Liver (tissue), 9 donors: Measurements from ENCODE around the gene RBBP6. TPM values are rescaled to one million over a fixed set of nuclear protein-coding genes. Genes with fewer than 3 reads are reported as not detected.

Experiments
- DNase-seq: peaks from one replicate; pipeline ENCODE4 v3.0.0-alpha.2; 2017; ENCODE audit warnings: low spot score
- H3K27ac ChIP-seq, 2 donors: one replicate each; pipeline ENCODE4 v1.7.0; 2013; ENCODE audit warnings: inconsistent platforms in 2 of 2, low read length in 2 of 2, control low read depth in 1 of 2, low read depth in 1 of 2, mild to moderate bottlenecking in 1 of 2
- H3K27me3 ChIP-seq, 4 donors: one replicate each; pipeline versions ENCODE4 v1.6.1 to v1.7.0; 2013; ENCODE audit warnings: low read length in 3 of 4, inconsistent platforms in 1 of 4, mild to moderate bottlenecking in 1 of 4, moderate library complexity in 1 of 4; ENCODE audit not compliant: control insufficient read depth in 4 of 4, insufficient read depth in 4 of 4
- H3K36me3 ChIP-seq, 4 donors: one replicate each; pipeline versions ENCODE4 v1.6.1 to v1.7.0; 2013; ENCODE audit warnings: low read length in 3 of 4, mild to moderate bottlenecking in 3 of 4, low read depth in 1 of 4, moderate library complexity in 1 of 4; ENCODE audit not compliant: control insufficient read depth in 4 of 4, insufficient read depth in 3 of 4
- H3K4me1 ChIP-seq, 4 donors: one replicate each; pipeline versions ENCODE4 v1.6.1 to v1.7.0; 2013; ENCODE audit warnings: low read length in 3 of 4, mild to moderate bottlenecking in 3 of 4, moderate library complexity in 1 of 4; ENCODE audit not compliant: control insufficient read depth in 4 of 4, insufficient read depth in 4 of 4
- H3K4me3 ChIP-seq, 3 donors: one replicate each; pipeline versions ENCODE4 v1.6.1 to v1.7.0; 2013; ENCODE audit warnings: low read length in 3 of 3, control low read depth in 1 of 3, low read depth in 1 of 3, mild to moderate bottlenecking in 1 of 3
- H3K9ac ChIP-seq, 2 donors: one replicate each; pipeline ENCODE4 v1.7.0; 2013; ENCODE audit warnings: low read length in 2 of 2, mild to moderate bottlenecking in 2 of 2, moderate library complexity in 2 of 2, control low read depth in 1 of 2, low read depth in 1 of 2
- H3K9me3 ChIP-seq, 4 donors: one replicate each; pipeline versions ENCODE4 v1.6.1 to v1.7.0; 2013; ENCODE audit warnings: low read length in 3 of 4; ENCODE audit not compliant: control insufficient read depth in 4 of 4
- ATF3 ChIP-seq: IDR thresholded peaks from 2 replicates; pipeline ENCODE4 v1.6.1; 2016; ENCODE audit warnings: antibody characterized with exemption
- EGR1 ChIP-seq, 2 donors: IDR thresholded peaks; 2 replicates each; pipeline ENCODE4 v1.6.1; 2016 to 2018; ENCODE audit warnings: antibody characterized with exemption in 2 of 2, low read depth in 2 of 2
- FOXA1 ChIP-seq: IDR thresholded peaks from 2 replicates; pipeline ENCODE4 v1.6.1; 2016; ENCODE audit warnings: antibody characterized with exemption
- FOXA2 ChIP-seq: IDR thresholded peaks from 2 replicates; pipeline ENCODE4 v1.6.1; 2016; ENCODE audit warnings: antibody characterized with exemption
- HNF4A ChIP-seq, 2 donors: conservative IDR thresholded peaks; 2 replicates each; pipeline ENCODE4 v1.6.1; 2016; ENCODE audit warnings: antibody characterized with exemption in 2 of 2, mild to moderate bottlenecking in 2 of 2
- HNF4G ChIP-seq: IDR thresholded peaks from 2 replicates; pipeline ENCODE4 v1.6.1; 2016; ENCODE audit warnings: antibody characterized with exemption
- MAX ChIP-seq: IDR thresholded peaks from 2 replicates; pipeline ENCODE4 v1.6.1; 2016; ENCODE audit warnings: antibody characterized with exemption
- NR2F2 ChIP-seq: IDR thresholded peaks from 2 replicates; pipeline ENCODE4 v1.6.1; 2016; ENCODE audit warnings: antibody characterized with exemption
- RAD21 ChIP-seq, 2 donors: IDR thresholded peaks; 2 replicates each; pipeline ENCODE4 v1.6.1; 2016; ENCODE audit warnings: antibody characterized with exemption in 2 of 2, mild to moderate bottlenecking in 2 of 2
- REST ChIP-seq: IDR thresholded peaks from 2 replicates; pipeline ENCODE4 v1.6.1; 2016; ENCODE audit warnings: antibody characterized with exemption, mild to moderate bottlenecking
- SP1 ChIP-seq: IDR thresholded peaks from 2 replicates; pipeline ENCODE4 v1.6.1; 2018; ENCODE audit warnings: antibody characterized with exemption, mild to moderate bottlenecking
- TAF1 ChIP-seq: conservative IDR thresholded peaks from 2 replicates; pipeline ENCODE4 v1.6.1; 2016; ENCODE audit warnings: antibody characterized with exemption, mild to moderate bottlenecking
- YY1 ChIP-seq: IDR thresholded peaks from 2 replicates; pipeline ENCODE4 v1.6.1; 2016; ENCODE audit warnings: antibody characterized with exemption, mild to moderate bottlenecking
- ZBTB33 ChIP-seq: IDR thresholded peaks from 2 replicates; pipeline ENCODE4 v1.6.1; 2016; ENCODE audit warnings: antibody characterized with exemption
- WGBS: extraction: QIAGEN DNeasy Blood & Tissue Kit; methylation state at CpG from one replicate; pipeline ENCODE4 v1.1.7; 2013; 5-methylcytosine and 5-hydroxymethylcytosine counted together
- polyA plus RNA-seq, 2 donors: library from polyadenylated mRNA; stranded (reverse) in 1 of 2; unstranded in 1 of 2; fragments of 200-250 nt in 1 of 2; fragments of >200 nt in 1 of 2; fragmentation: Nextera tagmentation in 1 of 2; extraction: Ambion mirVana in 1 of 2; gene quantifications; one replicate each; pipeline versions ENCODE4 v1.2.1 to v1.2.3, GENCODE V29; 2013 to 2015
- total RNA-seq, 2 donors: library from RNA; depleted of rRNA; stranded (reverse); fragments of >200 nt; gene quantifications; one replicate each; pipeline ENCODE4 v1.2.3, GENCODE V29; 2014
- donor health status: healthy.
- donor health status: healthy.
- donor health status: healthy.
- donor health status: healthy.
- donor health status: healthy.

Gene RBBP6
- total and polyA plus RNA-seq, 4 donors, result 8.1 to 35.8 (median 11.8) TPM

- 95% methylated on average over 1 of the region's 1 CpG for WGBS
- no peaks in the 10 kb centered on the region for H3K27me3 ChIP-seq
- no peak overlapping the region for H3K27ac ChIP-seq
- no peak overlapping the region for H3K4me3 ChIP-seq
- H3K4me1 ChIP-seq, result no peaks in the 10 kb centered on the region
- no peak for TF ChIP-seq HNF4A (conservative IDR thresholded peaks at IDR 0.05)
- TF ChIP-seq YY1, result no peak
- no peak for TF ChIP-seq FOXA1
- no peak for TF ChIP-seq ATF3
- no peak for TF ChIP-seq FOXA2
- no peak for TF ChIP-seq REST
- TF ChIP-seq RAD21 (IDR thresholded peaks at IDR 0.05), result no peak
- no peak for TF ChIP-seq SP1
- no peak for TF ChIP-seq TAF1
- TF ChIP-seq EGR1 (IDR thresholded peaks at IDR 0.05; ENCODE audit: low read depth in 2 of 2), result no peak
- TF ChIP-seq HNF4G, result no peak
- DNase-seq, result no peak
- no peaks in the 10 kb centered on the region for H3K9me3 ChIP-seq
- H3K9ac ChIP-seq, result no peak overlapping the region
- peaks cover 0 to 45% (median 18%) of the 10 kb centered on the region in 4 donors for H3K36me3 ChIP-seq
Observed at GRCh38 chr16:24550295-24550694, 10.9 kb downstream of the RBBP6 start.

GRCh38 chr16:24552705-24553246 is 13.4 kb downstream of the RBBP6 start:
- no peaks in the 10 kb centered on the region for H3K9me3 ChIP-seq
- no peaks in the 10 kb centered on the region for H3K27me3 ChIP-seq
- WGBS, result 91% methylated on average over 1 of the region's 1 CpG
- no peak overlapping the region for H3K4me3 ChIP-seq
- no peak for DNase-seq
- no peak overlapping the region for H3K9ac ChIP-seq
- TF ChIP-seq NR2F2, result no peak
- TF ChIP-seq ATF3, result no peak
- TF ChIP-seq MAX, result no peak
- H3K4me1 ChIP-seq, result no peaks in the 10 kb centered on the region
- H3K36me3 ChIP-seq, result peaks cover 0 to 44% (median 20%) of the 10 kb centered on the region in 4 donors
- H3K27ac ChIP-seq, result no peak overlapping the region

- peaks cover 0 to 45% (median 21%) of the 10 kb centered on the region in 4 donors for H3K36me3 ChIP-seq
- H3K9me3 ChIP-seq, result no peaks in the 10 kb centered on the region
- WGBS, result 90% methylated on average over 1 of the region's 1 CpG
Observed at GRCh38 chr16:24553983-24554382, 14.6 kb downstream of the RBBP6 start.

More at GRCh38 chr16:24553983-24554382, 14.6 kb downstream of the RBBP6 start:
- Histone ChIP-seq H3K27ac (no peak overlapping the region), H3K27me3 (no peaks in the 10 kb centered on the region), H3K4me3 (no peak overlapping the region), H3K9ac (no peak overlapping the region), H3K4me1 (no peaks in the 10 kb centered on the region)
- TF ChIP-seq FOXA2 (no peak), ZBTB33 (no peak), FOXA1 (no peak)
- DNase-seq, result no peak
